ENCODE results near the gene CAVIN1. TPM values are rescaled to one million over a fixed set of nuclear protein-coding genes. Genes with fewer than 3 reads are reported as not detected.
"Not testable (repeated sequence)": the region's sequence is repeated elsewhere in the genome, so short reads cannot be mapped to it uniquely, and the experiment has no call there.

CAVIN1 gene
- total and polyA plus RNA-seq, 2 donors (not counting 3 experiments of a cell fraction or from before 2014, with no cell fraction given): 303 to 663 TPM

DNA sequence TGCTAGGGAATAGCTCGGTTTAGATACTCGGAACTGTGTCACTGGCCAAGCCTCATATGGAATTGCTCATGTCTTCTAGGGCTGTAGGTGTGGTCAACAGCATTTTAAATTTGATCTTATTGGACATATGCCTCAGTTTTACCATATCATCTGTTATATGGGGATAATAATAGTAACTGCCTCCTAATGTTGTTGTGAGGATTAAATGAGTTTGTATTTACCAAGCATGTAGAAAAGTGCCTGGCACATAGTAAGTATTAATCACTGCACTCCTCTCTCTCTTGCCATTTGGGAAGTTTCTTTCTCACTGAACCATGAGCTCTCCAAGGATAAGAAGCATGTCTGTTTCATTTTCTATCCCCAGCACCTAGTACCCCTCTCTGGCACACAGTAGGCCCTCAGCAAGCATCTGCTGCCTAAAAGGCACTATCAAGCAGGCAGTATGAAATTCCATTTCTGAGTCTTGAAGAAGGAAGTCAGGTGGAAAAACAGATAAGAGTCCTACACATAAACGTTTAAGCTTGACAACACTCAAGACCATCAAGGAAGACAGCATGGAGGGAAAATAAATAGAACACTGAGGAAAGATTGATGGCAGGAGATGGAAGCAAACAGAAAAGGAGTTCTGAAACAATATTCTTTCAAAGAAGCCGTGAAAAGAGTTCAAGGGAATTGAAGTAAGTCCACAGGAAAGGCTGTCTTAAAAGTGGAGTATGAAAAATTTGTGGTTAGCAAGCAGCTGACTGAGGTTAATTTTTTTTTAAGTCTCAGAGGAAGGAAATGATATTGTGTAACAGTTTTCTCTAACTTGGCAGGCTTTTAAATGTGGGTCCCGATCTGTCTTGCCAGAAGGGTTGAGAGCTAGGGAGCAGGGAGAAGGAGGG, 33.4 kb upstream of the CAVIN1 start:
- Histone ChIP-seq H3K79me2 (ENCODE audit: control insufficient read depth, insufficient read depth, low read length) (peaks cover 8% of the 10 kb centered on the region), H3K4me1 (ENCODE audit: control insufficient read depth, extremely low read depth, insufficient read depth, low read length) (peaks cover 37% of the 10 kb centered on the region), H3K4me3 (replicated peaks in 1 of 3; ENCODE audit: insufficient read depth in 1 of 3, low read depth in 1 of 3, low read length in 3 of 3) (no peak overlapping the region), H3K27ac (ENCODE audit: insufficient read depth, low read depth, low read length) (peak overlapping the region; percentile 14), H3K4me2 (ENCODE audit: insufficient read depth, low read length) (peak overlapping the region; percentile 75), H2AFZ (ENCODE audit: low read depth, low read length) (peak overlapping the region; percentile 65), H3K9ac (replicated peaks; ENCODE audit: extremely low read depth, insufficient read depth, low read length) (peak overlapping the region; percentile 6), H3K9me1 (replicated peaks; ENCODE audit: control insufficient read depth, extremely low read depth, insufficient read depth, low read length) (no peaks in the 10 kb centered on the region), H3K36me3 (ENCODE audit: control insufficient read depth in 2 of 2, extremely low read depth in 1 of 2, insufficient read depth in 2 of 2, low read length in 2 of 2) (no peaks in the 10 kb centered on the region), H3K27me3 (ENCODE audit: control insufficient read depth in 2 of 2, insufficient read depth in 2 of 2, low read length in 2 of 2) (no peaks in the 10 kb centered on the region), H4K20me1 (replicated peaks; ENCODE audit: control insufficient read depth, extremely low read depth, insufficient read depth, low read length) (peaks cover 2% of the 10 kb centered on the region), H3K9me3 (replicated peaks; ENCODE audit: control insufficient read depth, insufficient read depth, low read length) (no peaks in the 10 kb centered on the region)
- BruUV-seq (replicated peaks): no TSS peak
- no peak for TF ChIP-seq MAX (IDR thresholded peaks at IDR 0.05; ENCODE audit: insufficient read depth, insufficient read length)
- TF ChIP-seq, protein P1, sequence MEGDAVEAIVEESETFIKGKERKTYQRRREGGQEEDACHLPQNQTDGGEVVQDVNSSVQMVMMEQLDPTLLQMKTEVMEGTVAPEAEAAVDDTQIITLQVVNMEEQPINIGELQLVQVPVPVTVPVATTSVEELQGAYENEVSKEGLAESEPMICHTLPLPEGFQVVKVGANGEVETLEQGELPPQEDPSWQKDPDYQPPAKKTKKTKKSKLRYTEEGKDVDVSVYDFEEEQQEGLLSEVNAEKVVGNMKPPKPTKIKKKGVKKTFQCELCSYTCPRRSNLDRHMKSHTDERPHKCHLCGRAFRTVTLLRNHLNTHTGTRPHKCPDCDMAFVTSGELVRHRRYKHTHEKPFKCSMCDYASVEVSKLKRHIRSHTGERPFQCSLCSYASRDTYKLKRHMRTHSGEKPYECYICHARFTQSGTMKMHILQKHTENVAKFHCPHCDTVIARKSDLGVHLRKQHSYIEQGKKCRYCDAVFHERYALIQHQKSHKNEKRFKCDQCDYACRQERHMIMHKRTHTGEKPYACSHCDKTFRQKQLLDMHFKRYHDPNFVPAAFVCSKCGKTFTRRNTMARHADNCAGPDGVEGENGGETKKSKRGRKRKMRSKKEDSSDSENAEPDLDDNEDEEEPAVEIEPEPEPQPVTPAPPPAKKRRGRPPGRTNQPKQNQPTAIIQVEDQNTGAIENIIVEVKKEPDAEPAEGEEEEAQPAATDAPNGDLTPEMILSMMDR (IDR thresholded peaks at IDR 0.05; ENCODE audit: extremely low read depth in 1 of 2, insufficient read depth in 1 of 2, low read depth in 1 of 2, low read length in 2 of 2): no peak
- no peak for TF ChIP-seq MYC (IDR thresholded peaks at IDR 0.05; ENCODE audit: low read depth, low read length)
- peak; percentile 16 for TF ChIP-seq GATA2 (IDR thresholded peaks at IDR 0.05; ENCODE audit: insufficient read depth, insufficient read length, low read depth, low read length)
- TF ChIP-seq JUN (IDR thresholded peaks at IDR 0.05; ENCODE audit: borderline replicate concordance, insufficient read depth, insufficient read length, low read depth): no peak
- peak; percentile 39 for TF ChIP-seq POLR2AphosphoS5 (IDR thresholded peaks at IDR 0.05; ENCODE audit: insufficient read depth, low read depth, low read length)
- DNase-seq (ENCODE audit: low read depth, low spot score) (peak; percentile 88), FAIRE-seq (peak; percentile 82)
- intact Hi-C loops (cut with micrococcal nuclease): loop anchor here (5.0 kb wide), 1 partner anchor 49 kb away; no protein-coding TSS in a partner anchor
- ChIA-PET POLR2A (interaction anchor here (0.9 to 2.5 kb wide), 3 partner anchors 14 to 68 kb away, joined by 3 to 7 read pairs (median 4); partner anchors contain the start of genes CAVIN1 and STAT3), CTCF (interaction anchor here (0.6 to 2.0 kb wide), 8 partner anchors 15 to 61 kb away, joined by 3 to 13 read pairs (median 6); partner anchors contain the start of gene CAVIN1)
- dilution Hi-C loops (cut with MboI; ENCODE audit: extremely low pct_ligation_motif_present, low sequenced_read_pairs): no loop called here

- H3K27ac ChIP-seq (ENCODE audit: insufficient read depth, low read depth, low read length); H3K4me2 ChIP-seq (ENCODE audit: insufficient read depth, low read length); H4K20me1 ChIP-seq (replicated peaks; ENCODE audit: control insufficient read depth, extremely low read depth, insufficient read depth, low read length); BruUV-seq (replicated peaks); dilution Hi-C loops (cut with MboI; ENCODE audit: extremely low pct_ligation_motif_present, low sequenced_read_pairs); H3K36me3 ChIP-seq (ENCODE audit: control insufficient read depth in 2 of 2, extremely low read depth in 1 of 2, insufficient read depth in 2 of 2, low read length in 2 of 2); H3K4me3 ChIP-seq (replicated peaks in 1 of 3; ENCODE audit: insufficient read depth in 1 of 3, low read depth in 1 of 3, low read length in 3 of 3); H3K79me2 ChIP-seq (ENCODE audit: control insufficient read depth, insufficient read depth, low read length); H3K9ac ChIP-seq (replicated peaks; ENCODE audit: extremely low read depth, insufficient read depth, low read length); H3K9me1 ChIP-seq (replicated peaks; ENCODE audit: control insufficient read depth, extremely low read depth, insufficient read depth, low read length); FAIRE-seq; DNase-seq (ENCODE audit: low read depth, low spot score); H2AFZ ChIP-seq (ENCODE audit: low read depth, low read length); H3K27me3 ChIP-seq (ENCODE audit: control insufficient read depth in 2 of 2, insufficient read depth in 2 of 2, low read length in 2 of 2); H3K9me3 ChIP-seq (replicated peaks; ENCODE audit: control insufficient read depth, insufficient read depth, low read length): not testable (repeated sequence)
- CTCF ChIA-PET: interaction anchor here (0.7 kb wide), 1 partner anchor 38 kb away, joined by 3 read pairs; no protein-coding TSS in a partner anchor
- H3K4me1 ChIP-seq (ENCODE audit: control insufficient read depth, extremely low read depth, insufficient read depth, low read length): peaks cover 31% of the 10 kb centered on the region
- POLR2A ChIA-PET: interaction anchor here (0.7 kb wide), 1 partner anchor 129 kb away, joined by 4 read pairs; no protein-coding TSS in a partner anchor
- intact Hi-C loops (cut with micrococcal nuclease): loop anchor here (5.0 kb wide), 1 partner anchor 48 kb away; no protein-coding TSS in a partner anchor
These were observed 31.9 kb upstream of the CAVIN1 start for GRCh38 chr17:42454987-42455386.

Measured in endothelial cell of umbilical vein (primary cell).